Endothelial cell of umbilical vein (primary cell): ENCODE data around the gene FBXO45. TPM values are rescaled to one million over a fixed set of nuclear protein-coding genes. Genes with fewer than 3 reads are reported as not detected.
"Not testable (repeated sequence)": the region's sequence is repeated elsewhere in the genome, so short reads cannot be mapped to it uniquely, and the experiment has no call there.

Source experiments
- BruUV-seq: library from RNA; stranded (reverse); fragments of 400-500 nt; replicated peaks from 2 replicates; lab custom pipeline; 2021; lab: Mats Ljungman, UMichigan
- CTCF ChIA-PET: fragments of 300-600, 350-600 bp; sonication (Branson Sonifier 250); formaldehyde crosslinking; loops from one replicate; lab custom pipeline; 2021; ENCODE audit warnings: antibody characterized with exemption, inconsistent platforms; lab: Charles Lee
- POLR2A ChIA-PET: fragments of 300-600, 350-600 bp; sonication (Branson Sonifier 250); formaldehyde crosslinking; loops from one replicate; lab custom pipeline; 2021; ENCODE audit warnings: antibody characterized with exemption, inconsistent platforms; lab: Charles Lee
- DNase-seq: peaks from one replicate; pipeline ENCODE4 v3.0.0-alpha.2; 2011; ENCODE audit warnings: low read depth, low spot score
- FAIRE-seq: peaks from 2 replicates; lab custom pipeline; 2011; peaks lifted over from hg19 to GRCh38; lab: Jason Lieb, UNC
- H2AFZ ChIP-seq: 2 replicates; pipeline ENCODE4 v1.6.0; 2012; ENCODE audit warnings: low read depth, low read length, control low read depth, inconsistent platforms
- H3K27ac ChIP-seq: 2 replicates; pipeline ENCODE4 v1.5.1; 2011; ENCODE audit warnings: low read depth, mild to moderate bottlenecking, control low read depth, low read length, moderate library complexity; ENCODE audit not compliant: insufficient read depth
- H3K27me3 ChIP-seq, 2 experiments: 2 replicates each; pipeline versions ENCODE4 v1.6.0 to v1.6.1; 2011; ENCODE audit warnings: low read length in 2 of 2, mixed read lengths in 1 of 2; ENCODE audit not compliant: control insufficient read depth in 2 of 2, insufficient read depth in 2 of 2
- H3K36me3 ChIP-seq, 2 experiments: 2 replicates in 1 of 2; 3 replicates in 1 of 2; pipeline ENCODE4 v1.5.1; 2011; ENCODE audit warnings: low read length in 2 of 2, mild to moderate bottlenecking in 1 of 2, moderate library complexity in 1 of 2; ENCODE audit not compliant: control insufficient read depth in 2 of 2, insufficient read depth in 2 of 2; ENCODE audit errors: extremely low read depth in 1 of 2
- H3K4me1 ChIP-seq: 3 replicates; pipeline ENCODE4 v1.5.1; 2011; ENCODE audit warnings: mild to moderate bottlenecking, low read length; ENCODE audit not compliant: control insufficient read depth, insufficient read depth; ENCODE audit errors: extremely low read depth
- H3K4me2 ChIP-seq: 2 replicates; pipeline ENCODE4 v1.6.1; 2011; ENCODE audit warnings: low read length, control low read depth, mixed read lengths; ENCODE audit not compliant: insufficient read depth
- H3K4me3 ChIP-seq, 3 experiments: fragments of 200-600 bp in 1 of 3; sonication (generic), shearing (Covaris generic) in 1 of 3; replicated peaks in 1 of 3; 2 replicates each; pipeline ENCODE4 v1.5.1; 2011 to 2016; ENCODE audit warnings: control low read depth in 3 of 3, low read length in 3 of 3, mild to moderate bottlenecking in 2 of 3, inconsistent platforms in 1 of 3, low read depth in 1 of 3, moderate library complexity in 1 of 3; ENCODE audit not compliant: insufficient read depth in 1 of 3
- H3K79me2 ChIP-seq: 2 replicates; pipeline ENCODE4 v1.6.0; 2012; ENCODE audit warnings: low read length, inconsistent platforms; ENCODE audit not compliant: control insufficient read depth, insufficient read depth
- H3K9ac ChIP-seq: replicated peaks from 2 replicates; pipeline ENCODE3; 2011; ENCODE audit warnings: low read length, control low read depth; ENCODE audit not compliant: insufficient read depth; ENCODE audit errors: extremely low read depth
- H3K9me1 ChIP-seq: replicated peaks from 3 replicates; pipeline ENCODE4 v1.6.0; 2011; ENCODE audit warnings: mild to moderate bottlenecking, low read length; ENCODE audit not compliant: control insufficient read depth, insufficient read depth; ENCODE audit errors: extremely low read depth
- H3K9me3 ChIP-seq: replicated peaks from 2 replicates; pipeline ENCODE4 v1.5.1; 2012; ENCODE audit warnings: low read length, inconsistent platforms; ENCODE audit not compliant: control insufficient read depth, insufficient read depth
- H4K20me1 ChIP-seq: replicated peaks from 2 replicates; pipeline ENCODE3; 2011; ENCODE audit warnings: mild to moderate bottlenecking, low read length; ENCODE audit not compliant: control insufficient read depth, insufficient read depth; ENCODE audit errors: extremely low read depth
- CTCF ChIP-seq, 2 donors: IDR thresholded peaks; 1 replicate in 1 of 2; 2 replicates in 1 of 2; pipeline ENCODE4 v1.5.1; 2011; ENCODE audit warnings: low read length in 2 of 2, mild to moderate bottlenecking in 2 of 2, moderate library complexity in 2 of 2, control low read depth in 1 of 2, inconsistent platforms in 1 of 2, low read depth in 1 of 2; ENCODE audit not compliant: insufficient read depth in 1 of 2; ENCODE audit errors: extremely low read depth in 1 of 2
- EZH2 ChIP-seq: IDR thresholded peaks from 2 replicates; pipeline ENCODE4 v1.6.1; 2012; ENCODE audit warnings: borderline replicate concordance, low read depth, mild to moderate bottlenecking, moderate library complexity, low read length, inconsistent platforms; ENCODE audit not compliant: severe bottlenecking
- FOS ChIP-seq: IDR thresholded peaks from 2 replicates; pipeline ENCODE4 v1.6.1; 2011; ENCODE audit warnings: mild to moderate bottlenecking, low read length, moderate library complexity, borderline replicate concordance; ENCODE audit not compliant: insufficient read depth
- JUN ChIP-seq: IDR thresholded peaks from 2 replicates; pipeline ENCODE4 v1.6.1; 2011; ENCODE audit warnings: borderline replicate concordance, low read depth; ENCODE audit not compliant: insufficient read length, insufficient read depth
- MYC ChIP-seq: IDR thresholded peaks from one replicate; pipeline ENCODE4 v1.6.1; 2011; ENCODE audit warnings: mild to moderate bottlenecking, low read depth, low read length
- POLR2A ChIP-seq: IDR thresholded peaks from 2 replicates; pipeline ENCODE4 v1.6.1; 2012; ENCODE audit warnings: low read depth, mild to moderate bottlenecking, control low read depth, low read length
- POLR2AphosphoS5 ChIP-seq: IDR thresholded peaks from 2 replicates; pipeline ENCODE4 v1.6.1; 2012; ENCODE audit warnings: low read depth, mild to moderate bottlenecking, control low read depth, low read length, moderate library complexity; ENCODE audit not compliant: insufficient read depth
- dilution Hi-C: fragments of 300-500 bp; cut with MboI; formaldehyde crosslinking; loops from one replicate; pipeline ENCODE4 v1.15.0; 2019; ENCODE audit warnings: low sequenced_read_pairs; ENCODE audit not compliant: extremely low pct_ligation_motif_present
- intact Hi-C: fragments of 100-400 bp; cut with micrococcal nuclease; formaldehyde crosslinking; loops from one replicate; pipeline ENCODE4 v1.10.0; 2022
- polyA plus RNA-seq, 4 experiments: library from polyadenylated mRNA; depleted of rRNA in 3 of 4; stranded (reverse) in 3 of 4; unstranded in 1 of 4; fragments of >200 nt; gene quantifications; 2 replicates each; pipeline versions ENCODE4 v1.2.1 to v1.2.3, GENCODE V29; 2011 to 2012; ENCODE audit warnings: missing spikeins in 1 of 4
- total RNA-seq: library from RNA; stranded (reverse); gene quantifications from 2 replicates; pipeline ENCODE4 v1.2.3, GENCODE V29; 2021
- TF ChIP-seq, protein P1 (sequence below): IDR thresholded peaks from 2 replicates; pipeline ENCODE4 v1.6.1; 2011; ENCODE audit not compliant: insufficient read depth, insufficient read length

The FBXO45 gene
- total and polyA plus RNA-seq, 2 donors (not counting 3 experiments of a cell fraction or from before 2014, with no cell fraction given): 3.5 to 12.4 TPM

DNA sequence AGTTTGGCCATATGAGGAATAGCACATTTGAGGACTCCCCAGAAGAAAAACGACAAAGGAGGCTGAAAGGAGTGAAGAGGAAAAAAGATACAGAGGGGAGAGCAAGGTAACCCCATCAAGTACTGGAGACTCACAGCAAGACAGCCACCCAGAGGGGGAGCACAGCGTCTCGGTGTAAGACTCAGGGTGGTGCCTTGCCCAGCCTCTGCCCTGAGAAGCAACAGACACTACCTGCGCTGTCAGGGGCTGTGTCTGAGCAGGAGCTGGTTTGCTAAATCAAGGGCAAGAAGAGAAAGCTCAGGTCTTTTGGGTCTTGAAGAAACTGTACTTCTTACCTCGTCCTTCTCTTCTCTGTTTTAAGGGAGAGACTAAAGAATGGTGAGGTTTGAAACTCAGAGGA lies 27.9 kb downstream of the FBXO45 start:
- Histone ChIP-seq H4K20me1 (no peaks in the 10 kb centered on the region), H2AFZ (no peak overlapping the region), H3K4me3 (no peak overlapping the region), H3K79me2 (no peaks in the 10 kb centered on the region), H3K4me1 (no peaks in the 10 kb centered on the region), H3K27me3 (peaks cover 5 to 8% of the 10 kb centered on the region in 2 experiments), H3K9me3 (no peaks in the 10 kb centered on the region), H3K9me1 (no peaks in the 10 kb centered on the region), H3K9ac (no peak overlapping the region), H3K36me3 (no peaks in the 10 kb centered on the region), H3K4me2 (no peak overlapping the region), H3K27ac (no peak overlapping the region)
- TF ChIP-seq, protein P1, sequence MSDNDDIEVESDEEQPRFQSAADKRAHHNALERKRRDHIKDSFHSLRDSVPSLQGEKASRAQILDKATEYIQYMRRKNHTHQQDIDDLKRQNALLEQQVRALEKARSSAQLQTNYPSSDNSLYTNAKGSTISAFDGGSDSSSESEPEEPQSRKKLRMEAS: no peak
- no peak for TF ChIP-seq JUN
- no peak for TF ChIP-seq CTCF (IDR thresholded peaks at IDR 0.05; ENCODE audit: extremely low read depth in 1 of 2, insufficient read depth in 1 of 2, low read depth in 1 of 2, low read length in 2 of 2)
- TF ChIP-seq FOS: no peak
- no peak for TF ChIP-seq POLR2AphosphoS5
- no peak for TF ChIP-seq EZH2
- TF ChIP-seq POLR2A: no peak
- TF ChIP-seq MYC: no peak
- no TSS peak for BruUV-seq
- FAIRE-seq: no peak
- intact Hi-C loops (no loop called here), dilution Hi-C loops (no loop called here)
- no peak for DNase-seq
- ChIA-PET CTCF (interaction anchor here (0.6 to 1.6 kb wide), 4 partner anchors 13 to 68 kb away, joined by 3 to 7 read pairs (median 3); no protein-coding TSS in a partner anchor), POLR2A (no interaction called here)

DNA sequence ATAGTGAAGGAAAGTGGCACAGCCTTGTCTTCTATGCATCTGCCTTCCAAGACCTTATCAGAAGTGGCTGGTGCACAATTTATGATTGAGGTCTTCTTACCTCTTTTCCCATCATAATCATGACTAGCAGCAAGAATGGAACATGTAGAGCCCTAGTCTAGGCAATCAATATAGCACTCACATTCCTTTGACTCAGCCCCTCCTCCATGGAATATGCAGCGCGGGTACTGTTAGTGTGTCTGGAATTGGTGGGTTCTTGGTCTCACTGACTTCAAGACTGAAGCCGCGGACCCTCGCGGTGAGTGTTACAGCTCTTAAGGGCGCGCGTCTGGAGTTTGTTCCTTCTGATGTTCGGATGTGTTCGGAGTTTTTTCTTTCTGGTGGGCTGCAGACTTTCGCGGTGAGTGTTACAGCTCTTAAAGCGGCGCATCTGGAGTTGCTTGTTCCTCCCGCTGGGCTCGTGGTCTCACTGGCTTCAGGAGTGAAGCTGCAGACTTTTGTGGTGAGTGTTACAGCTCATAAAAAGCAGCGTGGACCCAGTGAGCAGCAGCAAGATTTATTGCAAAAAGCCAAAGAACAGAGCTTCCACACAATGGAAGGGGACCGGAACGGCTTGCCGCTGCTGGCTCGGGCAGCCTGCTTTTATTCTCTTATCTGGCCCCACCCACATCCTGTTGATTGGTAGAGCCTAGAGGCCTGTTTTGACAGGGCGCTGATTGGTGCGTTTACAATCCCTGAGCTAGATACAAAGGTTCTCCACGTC lies 29.7 kb downstream of the FBXO45 start:
- H3K9me3 ChIP-seq, H3K4me1 ChIP-seq, dilution Hi-C loops, BruUV-seq, H3K36me3 ChIP-seq, H3K9me1 ChIP-seq, H4K20me1 ChIP-seq, H3K4me2 ChIP-seq, H3K4me3 ChIP-seq, DNase-seq, H3K27ac ChIP-seq, H3K9ac ChIP-seq, H2AFZ ChIP-seq, H3K27me3 ChIP-seq, intact Hi-C loops, H3K79me2 ChIP-seq, POLR2A ChIA-PET: not testable (repeated sequence)
- CTCF ChIA-PET: interaction anchor here (1.9 kb wide), 1 partner anchor 11 kb away, joined by 10 read pairs; no protein-coding TSS in a partner anchor
- peak; percentile 33 for FAIRE-seq
